NK-92 (cell line): ENCODE data around the gene C1orf116.

Experiments
- DNase-seq: peaks from one replicate; lab custom pipeline; 2025; ENCODE audit not compliant: unreplicated experiment; lab: John Stamatoyannopoulos, UW

C1orf116 gene

DNA sequence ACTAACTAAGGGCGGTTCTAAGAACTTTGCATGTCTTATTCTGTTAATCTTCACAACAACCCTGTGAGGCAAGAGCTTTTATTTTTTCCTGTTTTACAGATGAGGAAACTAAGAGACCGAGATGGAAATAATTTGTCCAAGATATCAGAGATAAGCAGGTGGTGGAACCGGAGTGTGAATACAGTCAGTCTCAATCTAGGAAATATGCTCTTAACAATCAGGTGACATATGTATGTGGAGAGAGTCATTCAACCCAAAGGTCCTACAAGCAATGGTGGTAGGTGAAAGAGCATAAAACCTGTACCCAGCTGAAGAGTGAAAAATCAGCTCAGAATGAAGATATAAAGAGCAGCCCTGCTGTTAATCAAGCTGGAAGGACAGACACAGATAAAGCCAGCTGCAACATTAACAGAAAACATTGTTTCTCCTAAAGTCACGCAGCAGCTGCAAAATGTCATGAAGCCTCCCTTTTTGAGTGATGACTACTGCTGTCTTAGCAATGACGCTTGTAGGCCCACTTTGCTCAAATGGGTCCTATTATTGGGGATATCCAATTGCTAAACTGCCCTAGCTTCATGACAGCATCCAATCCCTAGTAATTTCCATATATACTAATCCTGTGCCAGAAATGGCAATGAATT, 31.8 kb downstream of the C1orf116 start:
- DNase-seq, result no peak

DNA sequence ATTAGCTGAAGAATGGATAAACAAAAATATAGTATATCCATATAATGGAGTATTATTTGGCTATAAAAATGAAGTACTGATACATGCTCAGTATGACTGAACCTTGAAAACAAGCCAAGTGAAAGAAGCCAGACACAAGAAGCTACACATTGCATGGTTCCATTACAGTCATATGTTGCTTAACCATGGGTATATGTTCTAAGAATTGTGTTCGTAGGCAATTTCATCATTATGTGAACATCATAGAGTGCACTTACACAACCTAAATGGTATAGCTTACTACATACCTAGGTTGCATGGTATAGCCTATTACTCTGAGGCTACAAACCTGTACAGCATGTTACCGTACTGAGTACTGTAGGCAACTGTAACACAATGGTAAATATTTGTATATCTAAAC, 33.7 kb downstream of the C1orf116 start:
- no peak for DNase-seq

DNA sequence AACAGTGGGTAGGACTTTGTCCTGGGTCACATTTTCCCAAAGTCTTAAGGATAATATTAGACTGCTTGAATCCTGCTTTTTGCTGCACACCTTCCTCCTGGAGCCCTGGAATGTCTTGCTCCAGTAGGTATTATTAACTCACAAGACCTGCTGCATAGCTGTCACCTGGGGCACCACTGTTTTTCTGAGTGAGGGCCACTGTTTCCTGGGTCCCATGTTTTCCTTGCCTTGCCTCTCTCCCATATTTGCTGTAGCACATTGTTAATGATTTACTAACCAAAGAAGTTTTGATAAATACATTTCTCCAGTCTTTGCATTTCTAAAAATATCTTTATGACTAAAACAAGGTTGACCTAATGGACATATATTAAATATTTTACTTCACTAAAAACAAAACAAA, 39.8 kb downstream of the C1orf116 start:
- DNase-seq, result no peak

DNA sequence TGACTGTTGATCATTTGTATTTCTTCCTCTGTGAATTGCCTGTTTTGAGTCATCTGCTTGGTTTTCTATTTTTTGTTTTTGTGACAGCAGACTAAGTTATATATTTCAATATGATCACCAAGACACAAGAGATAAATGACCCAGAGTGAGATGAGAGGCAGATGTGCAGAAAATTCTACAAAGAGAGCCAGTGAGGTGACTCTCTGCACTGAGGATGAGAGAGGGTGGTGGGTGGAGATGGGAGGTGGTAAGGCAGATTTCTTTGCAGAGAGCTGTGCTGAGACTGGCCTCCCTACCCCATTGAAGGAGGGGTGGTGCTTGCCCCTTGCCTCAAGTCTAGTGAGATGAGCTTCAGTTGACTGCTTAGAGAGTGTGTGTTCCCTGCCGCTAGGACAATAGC, 44.7 kb downstream of the C1orf116 start:
- DNase-seq, result no peak

DNA sequence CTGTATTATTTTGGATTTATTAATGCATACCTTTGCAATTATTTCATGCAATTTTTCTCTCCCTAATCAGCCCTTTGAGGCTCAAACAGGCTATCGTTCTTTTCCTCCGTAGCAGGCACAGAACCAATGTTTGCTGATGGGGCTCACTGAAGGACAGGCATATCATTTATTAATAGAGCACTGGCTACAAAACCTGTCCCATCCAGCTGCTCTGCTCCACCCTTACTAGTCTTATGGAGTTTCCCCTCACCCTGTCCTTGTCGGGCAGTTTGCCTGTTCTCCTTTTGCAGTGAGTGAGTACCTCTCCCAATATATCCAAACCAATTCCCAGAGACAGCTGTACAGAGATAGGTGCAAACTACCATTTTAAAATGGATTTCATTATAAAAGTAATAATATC, 45.7 kb downstream of the C1orf116 start:
- no peak for DNase-seq

DNA sequence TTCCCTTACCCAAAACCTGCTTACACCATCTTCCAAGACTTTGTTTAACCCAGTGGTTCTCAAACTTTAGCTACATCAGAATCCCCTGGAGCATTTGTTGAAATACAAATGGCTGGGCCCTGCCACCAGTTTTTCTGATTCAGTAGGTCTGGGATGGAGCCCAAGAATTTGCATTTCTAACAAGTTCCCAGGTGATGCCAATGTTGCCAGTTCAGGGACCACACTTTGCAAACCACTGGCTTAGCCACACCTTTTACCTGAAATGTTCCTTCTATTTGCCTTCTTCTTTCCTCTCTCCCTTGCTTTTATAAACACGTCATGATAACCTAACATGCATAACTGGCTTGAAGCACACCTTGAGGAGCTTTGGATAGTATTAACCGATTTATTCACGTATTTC, 46.2 kb downstream of the C1orf116 start:
- DNase-seq, result no peak

DNA sequence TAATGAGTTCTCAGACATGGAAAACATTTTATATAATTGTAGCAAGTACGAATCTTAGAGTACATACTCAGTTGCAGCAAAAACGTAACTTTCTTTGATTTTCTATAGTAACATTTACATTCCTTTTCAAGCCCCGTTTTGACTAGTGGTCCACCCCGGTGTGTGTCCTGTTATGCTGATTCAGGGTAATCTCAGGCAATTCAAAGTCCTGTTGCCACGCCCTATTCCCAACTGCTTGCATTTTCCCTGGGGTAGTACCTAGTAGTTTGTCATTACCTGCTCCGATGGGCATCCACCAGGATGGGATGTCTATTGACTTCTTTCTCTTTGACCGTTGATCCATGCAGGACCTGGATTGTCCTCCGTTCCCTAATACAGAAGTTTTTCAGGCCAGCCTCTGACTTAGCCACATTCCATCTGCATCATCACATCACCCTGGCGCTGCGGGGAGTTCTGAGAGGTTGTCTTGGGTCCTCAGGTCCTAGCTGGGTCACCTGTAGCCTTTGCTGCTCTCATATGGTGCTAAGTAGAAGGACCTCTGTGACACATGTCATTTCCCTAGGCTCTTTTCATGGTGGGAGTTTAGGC, 47.3 kb downstream of the C1orf116 start:
- no peak for DNase-seq

DNA sequence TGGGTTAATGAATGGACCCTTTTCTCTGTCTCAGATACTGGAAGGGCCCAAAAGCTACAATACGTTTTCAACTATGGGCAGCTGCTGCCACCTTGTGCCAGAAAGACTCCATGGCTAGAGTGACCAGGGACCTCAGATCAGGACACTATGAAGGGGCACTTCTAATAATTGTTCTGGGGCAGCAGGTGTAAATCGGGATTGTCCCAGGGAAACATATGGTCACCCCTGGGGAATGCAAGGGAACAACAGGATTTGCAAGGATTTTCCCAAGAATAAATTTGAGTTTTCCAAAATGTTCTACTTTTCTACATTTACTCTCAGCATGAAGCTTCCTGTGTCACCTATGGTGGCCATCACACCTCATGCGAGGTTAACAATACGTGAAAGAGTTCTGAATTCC, 50.3 kb downstream of the C1orf116 start:
- no peak for DNase-seq

DNA sequence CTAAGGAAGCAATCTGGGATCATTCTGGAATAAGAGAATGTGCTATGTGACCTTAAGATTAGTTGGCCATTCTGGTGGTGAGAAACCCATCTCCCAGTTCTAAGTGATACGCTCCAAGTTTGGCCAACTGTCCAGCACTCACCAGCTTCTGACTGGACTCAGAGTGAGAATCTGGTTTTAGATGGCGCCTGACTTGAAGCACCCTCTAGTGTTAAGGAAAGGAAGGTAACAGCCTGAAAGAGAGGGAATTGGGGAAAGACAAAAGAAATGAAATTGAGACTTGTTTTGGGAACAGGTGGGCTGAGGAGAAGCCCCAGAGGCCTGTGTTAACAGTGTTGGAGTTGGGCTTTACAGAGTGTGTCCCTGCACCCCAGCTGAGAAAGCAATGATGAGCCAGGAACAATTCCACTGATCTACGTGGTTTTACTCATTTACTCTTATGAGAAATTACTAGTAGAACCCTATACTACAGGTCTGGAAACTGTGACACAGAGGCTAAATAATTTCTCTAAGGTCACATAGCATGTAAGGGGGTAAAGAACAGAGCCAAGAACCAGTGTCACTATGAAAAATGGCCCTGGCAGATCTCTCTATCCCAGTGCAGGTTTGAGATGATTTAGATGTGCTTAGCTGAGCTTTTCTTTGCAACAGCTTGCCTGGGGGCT, 53.0 kb downstream of the C1orf116 start:
- DNase-seq, result no peak

DNA sequence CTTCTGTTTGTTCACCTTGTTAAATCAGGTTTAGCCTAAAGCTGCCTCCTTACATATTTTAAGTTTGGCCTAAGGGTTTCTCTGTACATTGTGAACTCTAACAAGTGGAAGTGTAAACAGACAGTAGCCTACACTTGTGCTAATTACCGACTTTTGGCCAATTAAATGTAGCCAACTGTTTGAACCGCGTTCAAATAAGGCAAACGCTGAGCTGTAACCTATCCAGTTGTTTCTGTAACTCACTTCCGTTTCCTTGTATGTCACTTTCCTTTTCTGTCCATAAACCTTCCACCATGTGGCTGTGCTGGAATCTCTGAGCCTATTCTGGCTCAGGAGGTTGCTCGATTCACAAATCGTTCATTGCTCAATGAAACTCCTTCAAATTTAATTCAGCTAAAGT, 54.3 kb downstream of the C1orf116 start:
- DNase-seq, result no peak

DNA sequence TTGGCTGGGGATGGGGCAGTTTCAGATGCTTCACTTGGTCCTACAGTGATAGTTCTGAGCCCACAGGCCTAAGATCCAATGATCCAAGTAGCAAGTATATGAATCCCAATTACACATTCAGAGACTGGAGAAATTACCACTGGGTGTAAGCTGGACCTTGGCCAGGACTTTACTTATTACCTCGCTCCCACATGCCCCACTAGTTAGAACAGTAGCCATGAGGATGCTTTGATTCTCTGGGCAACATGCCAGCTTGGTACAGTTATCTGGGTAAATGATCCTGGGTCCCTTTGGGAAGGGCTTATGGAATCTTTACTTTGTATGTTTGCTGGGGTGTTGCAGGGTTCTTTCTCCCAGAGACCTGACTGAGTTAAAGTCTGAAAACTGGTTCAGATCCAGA, 57.2 kb downstream of the C1orf116 start:
- no peak for DNase-seq

DNA sequence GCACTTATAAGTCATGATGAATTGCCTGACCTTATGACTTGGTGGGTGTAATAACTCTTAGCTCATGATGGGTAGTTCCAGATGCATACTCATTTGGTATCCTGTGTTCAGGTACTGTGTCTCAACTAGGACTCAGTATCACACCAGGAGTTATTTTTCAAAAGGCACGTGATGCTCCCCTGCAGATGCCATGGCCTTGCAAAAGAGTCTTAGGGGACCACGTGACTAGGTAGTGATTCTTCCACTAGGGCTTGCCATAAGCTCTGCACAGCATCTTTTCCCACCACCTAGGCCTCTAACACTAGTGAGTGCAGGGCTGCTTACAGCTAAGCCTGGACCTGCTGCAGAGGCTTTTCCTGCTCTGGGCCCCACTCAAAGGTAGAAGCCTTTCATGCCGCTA, 58.4 kb downstream of the C1orf116 start:
- DNase-seq, result no peak

DNA sequence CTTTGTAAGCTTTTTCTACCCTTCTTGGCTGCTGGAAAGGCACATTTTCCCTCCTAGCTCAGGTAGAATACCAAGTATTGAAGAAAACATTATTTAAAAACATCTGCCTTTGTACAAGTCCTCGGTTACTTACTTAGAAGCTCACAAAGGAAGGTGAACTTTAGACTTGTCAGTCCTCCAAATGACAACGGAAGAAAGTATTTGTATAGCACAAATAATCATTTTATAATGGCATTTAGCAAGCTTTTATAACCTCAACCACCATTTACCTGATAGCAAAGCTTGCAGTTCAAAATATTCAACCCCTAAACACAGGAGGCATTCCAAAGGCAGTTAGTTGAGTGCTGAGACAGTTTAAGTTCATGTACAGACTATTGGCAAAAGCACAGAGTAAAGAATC, 59.8 kb downstream of the C1orf116 start:
- no peak for DNase-seq

DNA sequence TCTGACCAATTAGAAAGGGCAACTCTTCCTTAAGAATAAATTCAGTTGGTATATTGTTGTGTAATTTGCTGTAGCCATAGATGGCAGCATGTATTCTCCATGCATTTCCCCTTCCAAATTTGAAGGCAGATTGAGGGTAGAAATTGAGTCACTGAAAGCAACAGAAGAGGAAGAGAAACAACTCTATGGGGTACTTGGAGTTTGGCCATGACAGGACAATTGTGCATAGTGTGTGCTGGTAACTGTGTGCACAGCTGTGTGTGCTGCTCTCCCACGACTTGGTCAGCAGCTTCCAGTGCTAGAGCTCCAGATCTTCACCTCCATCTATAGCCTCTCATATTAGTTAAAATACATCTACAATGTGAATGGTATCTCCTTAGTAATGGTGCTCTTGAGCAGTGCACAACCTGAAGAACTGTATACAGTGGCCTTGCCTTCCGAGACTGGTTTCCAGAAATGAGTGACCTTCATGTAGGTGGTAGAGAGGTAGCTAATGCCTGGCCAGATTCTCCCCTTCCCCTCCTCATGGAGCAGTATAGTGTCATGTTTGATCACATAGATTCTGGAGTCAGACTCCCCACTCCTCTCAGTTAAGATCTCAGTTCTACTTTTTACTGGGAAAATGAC, 61.4 kb downstream of the C1orf116 start:
- no peak for DNase-seq

DNA sequence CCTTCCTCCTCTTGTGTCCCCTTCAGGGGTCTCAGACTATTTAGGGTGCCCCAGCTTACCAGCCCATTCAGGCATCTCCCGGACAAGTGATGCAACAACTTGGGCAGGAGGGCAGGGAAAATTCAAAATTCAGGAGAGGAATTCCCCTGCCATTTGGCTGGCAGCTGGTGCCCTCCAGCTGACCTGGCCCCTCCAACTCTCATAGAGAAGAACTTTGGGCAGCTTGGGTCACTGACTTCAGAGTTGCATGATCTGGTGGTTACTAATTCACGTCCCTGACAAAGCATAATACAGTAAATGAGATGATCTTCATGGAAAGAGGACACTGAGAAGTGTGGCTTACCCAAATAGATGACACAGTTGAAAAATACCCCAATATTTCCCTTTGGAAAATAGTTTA, 62.1 kb downstream of the C1orf116 start, which contains the start of gene FCAMR:
Gene FCAMR, minus strand, starts transcription at position 15 of the 400 bp plus-strand sequence. CDS start 335 bp downstream, outside the sequence.
- no peak for DNase-seq

DNA sequence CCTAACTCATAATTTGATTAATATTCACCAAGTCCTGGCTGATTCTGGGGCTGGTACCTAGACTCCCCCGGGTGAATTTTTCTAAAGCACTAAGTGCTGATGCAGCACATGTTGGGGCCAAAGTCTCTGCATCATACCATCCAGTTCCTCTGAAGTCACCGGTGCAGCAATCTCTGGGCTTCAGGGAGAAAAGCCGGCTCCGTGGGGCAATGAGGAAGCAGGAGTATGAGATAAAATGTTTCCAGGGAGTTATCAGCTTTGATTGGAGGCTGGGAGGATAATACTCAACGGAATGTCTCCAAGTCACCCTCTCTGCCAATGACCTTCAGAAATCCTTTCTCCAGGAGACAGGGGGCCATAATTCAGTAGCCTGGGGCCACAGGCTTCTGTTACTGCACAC, 63.5 kb downstream of the C1orf116 start:
- no peak for DNase-seq
